Activated CD4-positive, CD25-positive, alpha-beta regulatory T cell treated with anti-CD3 and anti-CD28 coated beads, Interleukin-2, amount 50 U/mL, for 24 hours (primary cell): Measurements from ENCODE around the gene CDRT15.
"Not testable (repeated sequence)": the region's sequence is repeated elsewhere in the genome, so short reads cannot be mapped to it uniquely, and the experiment has no call there.

Experiments
- ATAC-seq, 2 donors: fragments of 150-1000 bp; cut with Tn5 transposase; one replicate each; pipeline ENCODE4 v1.10.0; 2021; ENCODE audit warnings: mild to moderate bottlenecking in 1 of 2, moderate library complexity in 1 of 2

Gene CDRT15

GRCh38 chr17:14236762-14237161 lies at the start of gene CDRT15:
TSS of gene CDRT15 (minus strand) at chr17:14236862. CDS start at chr17:14236833, 29 bp downstream.
- ATAC-seq: not testable (repeated sequence)

- ATAC-seq: no peak
Observed at GRCh38 chr17:14282726-14283125, 46.1 kb upstream of the CDRT15 start.

GRCh38 chr17:14281530-14281929 lies 44.9 kb upstream of the CDRT15 start:
- ATAC-seq: no peak

GRCh38 chr17:14276535-14277250 lies 40.0 kb upstream of the CDRT15 start:
- ATAC-seq: no peak

GRCh38 chr17:14270508-14270907 lies 33.8 kb upstream of the CDRT15 start:
- no peak for ATAC-seq

- ATAC-seq: no peak
Observed at GRCh38 chr17:14269473-14269872, 32.8 kb upstream of the CDRT15 start.

GRCh38 chr17:14268264-14268663 lies 31.6 kb upstream of the CDRT15 start:
- no peak for ATAC-seq

- no peak for ATAC-seq
Observed at GRCh38 chr17:14261406-14261805, 24.7 kb upstream of the CDRT15 start.

GRCh38 chr17:14245629-14246028 lies 9.0 kb upstream of the CDRT15 start:
- no peak for ATAC-seq

- ATAC-seq: no peak
Observed at GRCh38 chr17:14245002-14245401, 8.3 kb upstream of the CDRT15 start.

GRCh38 chr17:14239271-14239670 lies 2.6 kb upstream of the CDRT15 start:
- not testable (repeated sequence) for ATAC-seq

GRCh38 chr17:14236032-14236431 lies 630 bp downstream of the CDRT15 start:
- ATAC-seq: not testable (repeated sequence)

GRCh38 chr17:14235047-14235446 lies 1.6 kb downstream of the CDRT15 start:
- ATAC-seq: not testable (repeated sequence)

- not testable (repeated sequence) for ATAC-seq
Observed at GRCh38 chr17:14231187-14231586, 5.5 kb downstream of the CDRT15 start.

- no peak for ATAC-seq
Observed at GRCh38 chr17:14228903-14229302, 7.8 kb downstream of the CDRT15 start.

GRCh38 chr17:14227052-14227451 lies 9.6 kb downstream of the CDRT15 start:
- ATAC-seq: no peak

- ATAC-seq: no peak
Observed at GRCh38 chr17:14225254-14225980, 11.2 kb downstream of the CDRT15 start.

- ATAC-seq: no peak
Observed at GRCh38 chr17:14222611-14223010, 14.1 kb downstream of the CDRT15 start.

- ATAC-seq: no peak
Observed at GRCh38 chr17:14214271-14214670, 22.4 kb downstream of the CDRT15 start.

GRCh38 chr17:14212401-14212800 lies 24.3 kb downstream of the CDRT15 start:
- ATAC-seq: no peak

GRCh38 chr17:14211801-14212200 lies 24.9 kb downstream of the CDRT15 start:
- no peak for ATAC-seq

GRCh38 chr17:14211246-14211645 lies 25.4 kb downstream of the CDRT15 start:
- no peak for ATAC-seq

GRCh38 chr17:14209215-14209614 lies 27.4 kb downstream of the CDRT15 start:
- no peak for ATAC-seq

GRCh38 chr17:14207791-14208190 lies 28.9 kb downstream of the CDRT15 start:
- ATAC-seq: no peak
